ENCODE measurements around the gene MBNL2.

DNA sequence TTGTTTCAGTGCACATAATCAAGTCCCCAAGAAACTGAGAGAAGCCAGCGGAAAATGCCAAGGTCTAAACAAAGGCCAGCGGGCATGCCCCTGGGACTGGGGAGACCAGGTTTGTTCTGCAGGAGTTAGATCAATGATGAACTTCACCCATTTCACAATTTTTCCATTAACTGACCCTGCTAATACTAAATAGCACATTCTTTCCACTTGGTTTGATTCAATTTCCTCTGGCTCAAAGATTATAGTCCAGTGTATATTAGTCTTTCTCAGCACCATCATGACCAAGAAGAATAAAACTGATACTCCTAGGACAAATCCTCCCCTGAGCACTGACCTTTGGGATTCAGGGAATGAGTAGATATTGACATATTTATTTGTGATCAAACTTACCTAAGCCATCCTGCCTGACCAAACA lies 66.4 kb downstream of the MBNL2 start:
- no peak for TF ChIP-seq EZH2 (IDR thresholded peaks at IDR 0.05; ENCODE audit: insufficient read depth, poor library complexity, severe bottlenecking)
- TF ChIP-seq EZH2phosphoT487 (IDR thresholded peaks at IDR 0.05; ENCODE audit: insufficient read depth, low read depth), result no peak
